RKO (cell line): ENCODE results near the gene CRABP2.

Source experiments
- DNase-seq: peaks from one replicate; pipeline ENCODE4 v3.0.0-alpha.2; 2016; ENCODE audit warnings: low spot score

Gene CRABP2

GRCh38 chr1:156705321-156705917 lies at the start of gene CRABP2:
TSS of gene CRABP2 (minus strand) at chr1:156705583. CDS start at chr1:156705446, 137 bp downstream.
- DNase-seq = peak; percentile 39

- no peak for DNase-seq
These were observed 48.8 kb upstream of the CRABP2 start for GRCh38 chr1:156754219-156754618.

- DNase-seq = no peak
These were observed 47.6 kb upstream of the CRABP2 start for GRCh38 chr1:156752843-156753482.

- DNase-seq = peak; percentile 91
These were observed 46.5 kb upstream of the CRABP2 start for GRCh38 chr1:156751757-156752481.

- DNase-seq = no peak
These were observed 46.0 kb upstream of the CRABP2 start, which contains the start of gene HDGF for GRCh38 chr1:156751451-156751756. TSS of gene HDGF (minus strand) at chr1:156751675. CDS start at chr1:156751429, 246 bp downstream.

- no peak for DNase-seq
These were observed 45.5 kb upstream of the CRABP2 start for GRCh38 chr1:156750711-156751450.

GRCh38 chr1:156750191-156750672 lies 44.8 kb upstream of the CRABP2 start:
- DNase-seq = peak; percentile 84

- DNase-seq = peak; percentile 59
These were observed 44.2 kb upstream of the CRABP2 start for GRCh38 chr1:156749419-156750118.

GRCh38 chr1:156748670-156749418 lies 43.5 kb upstream of the CRABP2 start:
- peak; percentile 55 for DNase-seq

- peak; percentile 70 for DNase-seq
These were observed 42.6 kb upstream of the CRABP2 start for GRCh38 chr1:156747742-156748669.

GRCh38 chr1:156746728-156747631 lies 41.6 kb upstream of the CRABP2 start:
- peak; percentile 90 for DNase-seq

GRCh38 chr1:156746406-156746727 lies 41.0 kb upstream of the CRABP2 start:
- DNase-seq = no peak

- no peak for DNase-seq
These were observed 40.5 kb upstream of the CRABP2 start for GRCh38 chr1:156745881-156746280.

GRCh38 chr1:156744786-156745419 lies 39.5 kb upstream of the CRABP2 start:
- no peak for DNase-seq

GRCh38 chr1:156744344-156744743 lies 39.0 kb upstream of the CRABP2 start:
- no peak for DNase-seq

- no peak for DNase-seq
These were observed 38.3 kb upstream of the CRABP2 start for GRCh38 chr1:156743367-156744302.

- no peak for DNase-seq
These were observed 37.4 kb upstream of the CRABP2 start for GRCh38 chr1:156742801-156743200.
